ENCODE results near the gene KMO. TPM values are rescaled to one million over a fixed set of nuclear protein-coding genes. Genes with fewer than 3 reads are reported as not detected.
A peak's percentile ranks its signal among the peaks of the same experiment; 100 is the strongest.

KMO gene
- under 1 TPM; 0.04 to 0.19 (median 0.07) TPM for total RNA-seq

DNA sequence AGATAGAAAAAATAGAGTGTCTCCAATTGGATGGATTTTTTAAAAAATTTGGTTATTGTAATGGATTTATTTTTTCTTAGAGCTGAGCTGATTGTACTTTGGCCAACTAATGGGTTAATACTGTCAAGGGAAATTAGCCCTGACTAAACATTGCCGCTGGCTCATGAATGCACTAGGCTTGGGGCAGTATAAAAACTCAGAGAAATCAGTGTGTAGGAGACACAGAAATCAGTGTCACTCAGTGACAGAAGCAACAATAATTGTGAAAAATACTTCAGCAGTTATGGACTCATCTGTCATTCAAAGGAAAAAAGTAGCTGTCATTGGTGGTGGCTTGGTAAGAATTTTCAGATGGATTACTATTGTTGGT is at the start of gene KMO:
TSS of gene KMO (plus strand) at position 217 of the 370 bp plus-strand sequence. CDS start at position 284, 67 bp downstream.
- Histone ChIP-seq H3K27me3 (peaks cover 0 to 8% (median 0%) of the 10 kb centered on the region in 4 donors), H3K36me3 (no peaks in the 10 kb centered on the region), H3K9me3 (no peaks in the 10 kb centered on the region), H3K4me3 (peak within 1 kb of the TSS; percentile 33 to 62 (median 45)), H3K4me1 (peaks cover 0 to 4% (median 0%) of the 10 kb centered on the region in 3 donors), H3K27ac (peak within 1 kb of the TSS; percentile 22 to 51 (median 24))
- 0 to 8% methylated on average over 1 of the region's 1 CpG for WGBS, 2 donors
- no peak for TF ChIP-seq POLR2A (IDR thresholded peaks at IDR 0.05)
- TF ChIP-seq, protein P1, sequence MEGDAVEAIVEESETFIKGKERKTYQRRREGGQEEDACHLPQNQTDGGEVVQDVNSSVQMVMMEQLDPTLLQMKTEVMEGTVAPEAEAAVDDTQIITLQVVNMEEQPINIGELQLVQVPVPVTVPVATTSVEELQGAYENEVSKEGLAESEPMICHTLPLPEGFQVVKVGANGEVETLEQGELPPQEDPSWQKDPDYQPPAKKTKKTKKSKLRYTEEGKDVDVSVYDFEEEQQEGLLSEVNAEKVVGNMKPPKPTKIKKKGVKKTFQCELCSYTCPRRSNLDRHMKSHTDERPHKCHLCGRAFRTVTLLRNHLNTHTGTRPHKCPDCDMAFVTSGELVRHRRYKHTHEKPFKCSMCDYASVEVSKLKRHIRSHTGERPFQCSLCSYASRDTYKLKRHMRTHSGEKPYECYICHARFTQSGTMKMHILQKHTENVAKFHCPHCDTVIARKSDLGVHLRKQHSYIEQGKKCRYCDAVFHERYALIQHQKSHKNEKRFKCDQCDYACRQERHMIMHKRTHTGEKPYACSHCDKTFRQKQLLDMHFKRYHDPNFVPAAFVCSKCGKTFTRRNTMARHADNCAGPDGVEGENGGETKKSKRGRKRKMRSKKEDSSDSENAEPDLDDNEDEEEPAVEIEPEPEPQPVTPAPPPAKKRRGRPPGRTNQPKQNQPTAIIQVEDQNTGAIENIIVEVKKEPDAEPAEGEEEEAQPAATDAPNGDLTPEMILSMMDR (IDR thresholded peaks at IDR 0.05), result no peak
- intact Hi-C loops (cut with DNase I), result loop anchor here (10.0 kb wide), 2 partner anchors 73 to 303 kb away; no protein-coding TSS in a partner anchor
- no peak for DNase-seq

DNA sequence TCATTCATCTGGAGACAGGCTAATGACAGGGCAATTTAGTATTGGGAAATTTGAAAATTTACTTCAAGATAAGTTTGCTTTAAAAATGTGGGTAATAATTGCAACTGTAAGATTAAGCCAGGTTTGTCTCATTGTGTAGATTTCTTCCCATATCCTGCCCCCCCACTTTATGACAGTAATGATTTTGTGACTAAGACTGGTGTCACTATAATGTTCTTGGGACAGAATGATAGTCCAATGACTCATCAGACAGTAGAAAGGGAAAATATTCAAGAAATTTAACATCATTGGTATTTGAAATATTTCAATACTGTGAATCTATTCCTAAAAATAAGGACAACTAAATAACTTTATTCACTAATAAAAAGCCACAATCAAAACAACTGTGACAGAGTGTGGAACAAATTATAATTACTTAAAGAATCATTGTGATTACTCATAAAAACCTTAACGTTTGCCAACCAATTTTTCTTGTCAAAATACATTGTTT is 49.4 kb upstream of the KMO start:
- intact Hi-C loops (cut with DNase I), result no loop called here
- H3K27me3 ChIP-seq, result no peaks in the 10 kb centered on the region
- no peaks in the 10 kb centered on the region for H3K4me1 ChIP-seq
- no peak overlapping the region for H3K4me3 ChIP-seq
- H3K9me3 ChIP-seq, result no peaks in the 10 kb centered on the region
- H3K27ac ChIP-seq, result no peak overlapping the region
- H3K36me3 ChIP-seq, result no peaks in the 10 kb centered on the region
- DNase-seq, result no peak
- TF ChIP-seq, protein P1 (IDR thresholded peaks at IDR 0.05), result no peak
- TF ChIP-seq POLR2A (IDR thresholded peaks at IDR 0.05), result no peak
- 10 to 15% methylated on average over 1 of the region's 1 CpG for WGBS, 2 donors

DNA sequence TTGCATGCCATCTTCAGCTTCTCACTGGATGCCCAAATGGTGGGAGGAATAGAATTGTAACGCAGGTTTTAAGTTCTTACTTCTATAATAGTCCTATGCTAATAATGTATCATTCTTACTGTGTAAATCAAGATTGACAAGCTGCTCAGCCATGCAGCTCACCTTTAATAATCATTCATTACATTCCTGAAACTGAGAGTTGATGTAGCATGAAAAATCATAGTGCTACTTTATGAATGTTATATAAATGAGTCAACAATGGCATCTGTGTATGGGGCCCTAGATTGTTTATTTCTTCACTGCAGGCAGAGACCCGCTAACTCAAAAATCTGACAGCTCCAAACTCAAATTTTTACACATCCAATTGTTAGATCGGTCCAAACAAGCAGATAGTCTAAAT is 47.0 kb upstream of the KMO start:
- Histone ChIP-seq H3K4me3 (no peak overlapping the region), H3K27me3 (no peaks in the 10 kb centered on the region), H3K9me3 (no peaks in the 10 kb centered on the region), H3K4me1 (no peaks in the 10 kb centered on the region), H3K27ac (no peak overlapping the region), H3K36me3 (no peaks in the 10 kb centered on the region)
- WGBS, 2 donors, result 70 to 90% methylated on average over 3 of the region's 3 CpGs
- intact Hi-C loops (cut with DNase I), result no loop called here
- no peak for DNase-seq
- TF ChIP-seq POLR2A (IDR thresholded peaks at IDR 0.05), result no peak
- TF ChIP-seq, protein P1 (IDR thresholded peaks at IDR 0.05), result no peak

DNA sequence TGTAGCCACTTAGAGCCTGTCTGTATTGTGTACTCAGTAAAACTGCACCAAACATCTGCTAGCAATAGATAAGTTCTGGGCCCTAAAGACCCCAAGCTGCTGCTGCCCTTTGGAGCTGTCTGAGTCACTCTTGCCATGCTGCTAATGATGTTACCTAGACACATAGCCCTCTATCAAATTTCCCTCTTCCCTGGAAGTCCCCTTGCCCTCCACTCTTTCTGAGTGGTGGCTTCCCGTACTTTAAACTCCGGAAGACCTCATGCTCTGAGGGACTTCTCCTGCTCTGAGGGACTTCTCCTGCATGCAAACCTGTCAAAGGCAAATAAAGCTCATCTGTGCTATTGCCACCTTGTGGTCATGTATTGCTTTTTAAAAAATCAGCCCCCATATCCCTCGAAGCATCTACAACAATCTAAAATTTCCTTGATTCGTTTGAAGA is 46.6 kb upstream of the KMO start:
- H3K36me3 ChIP-seq, result no peaks in the 10 kb centered on the region
- H3K4me1 ChIP-seq, result no peaks in the 10 kb centered on the region
- H3K9me3 ChIP-seq, result no peaks in the 10 kb centered on the region
- no peaks in the 10 kb centered on the region for H3K27me3 ChIP-seq
- H3K4me3 ChIP-seq, result no peak overlapping the region
- DNase-seq, result no peak
- WGBS, 2 donors, result 77 to 78% methylated on average over 4 of the region's 4 CpGs
- intact Hi-C loops (cut with DNase I), result no loop called here
- H3K27ac ChIP-seq, result no peak overlapping the region
- no peak for TF ChIP-seq POLR2A (IDR thresholded peaks at IDR 0.05)
- TF ChIP-seq, protein P1 (IDR thresholded peaks at IDR 0.05), result peak in 2 of 6 experiments; percentile 14 to 38

DNA sequence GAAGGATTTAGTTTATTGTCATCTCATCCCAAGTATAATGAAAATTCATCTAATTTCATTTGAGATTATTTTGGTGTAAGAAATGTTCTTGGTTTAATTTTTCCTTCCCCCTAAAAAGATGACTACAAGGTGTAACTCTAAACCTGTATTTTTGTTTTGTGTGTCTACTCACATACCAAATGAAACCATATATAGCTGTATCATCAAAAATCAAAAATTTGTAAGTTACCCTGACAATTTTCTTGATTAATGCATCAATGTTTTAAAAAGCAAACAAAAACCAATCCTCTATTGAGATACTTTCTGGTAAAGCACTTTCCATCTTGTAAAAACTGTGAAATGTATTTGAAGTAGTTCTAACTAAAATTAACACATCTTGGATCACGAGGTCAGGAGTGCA is 43.4 kb upstream of the KMO start:
- H3K36me3 ChIP-seq, result peaks cover 0 to 6% (median 0%) of the 10 kb centered on the region in 3 donors
- H3K9me3 ChIP-seq, result no peaks in the 10 kb centered on the region
- WGBS, 2 donors, result 100% methylated on average over 1 of the region's 1 CpG
- no peaks in the 10 kb centered on the region for H3K4me1 ChIP-seq
- H3K27ac ChIP-seq, result no peak overlapping the region
- no peak overlapping the region for H3K4me3 ChIP-seq
- TF ChIP-seq POLR2A (IDR thresholded peaks at IDR 0.05), result no peak
- intact Hi-C loops (cut with DNase I), result no loop called here
- H3K27me3 ChIP-seq, result no peaks in the 10 kb centered on the region
- DNase-seq, result no peak

DNA sequence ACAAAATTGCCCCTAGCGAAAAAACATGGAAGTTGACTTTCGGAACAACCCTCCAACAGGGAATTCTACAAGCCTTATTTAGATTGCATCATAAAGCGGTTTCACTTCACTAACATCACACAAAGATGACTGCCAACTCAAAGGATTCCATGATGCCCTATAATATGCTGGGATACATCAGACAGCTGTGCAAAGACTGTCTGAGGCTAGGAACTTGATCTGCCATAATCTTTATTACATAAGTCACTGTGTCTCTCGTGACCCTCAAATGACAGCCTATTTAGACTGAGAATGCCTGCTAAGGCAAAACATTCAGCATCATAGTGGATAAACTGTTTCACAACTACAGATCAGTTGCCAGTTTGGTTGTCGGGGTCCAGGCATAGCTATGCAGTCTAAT is 36.4 kb upstream of the KMO start:
- Histone ChIP-seq H3K9me3 (no peaks in the 10 kb centered on the region), H3K4me1 (no peaks in the 10 kb centered on the region), H3K27ac (no peak overlapping the region), H3K27me3 (no peaks in the 10 kb centered on the region), H3K4me3 (no peak overlapping the region), H3K36me3 (peaks cover 0 to 74% (median 0%) of the 10 kb centered on the region in 3 donors)
- WGBS, 2 donors, result 88 to 91% methylated on average over 4 to 5 of the region's 5 CpGs
- no peak for DNase-seq
- intact Hi-C loops (cut with DNase I), result no loop called here
- TF ChIP-seq POLR2A (IDR thresholded peaks at IDR 0.05), result no peak
- TF ChIP-seq, protein P1 (IDR thresholded peaks at IDR 0.05), result no peak

All from esophagus squamous epithelium (tissue), 5 donors.